Activated naive CD8-positive, alpha-beta T cell treated with anti-CD3 and anti-CD28 coated beads for 36 hours (primary cell): ENCODE results near the gene AFF1. TPM values are rescaled to one million over a fixed set of nuclear protein-coding genes. Genes with fewer than 3 reads are reported as not detected.
"Not testable (repeated sequence)": the region's sequence is repeated elsewhere in the genome, so short reads cannot be mapped to it uniquely, and the experiment has no call there.

Source experiments
- DNase-seq: peaks from one replicate; pipeline ENCODE4 v3.0.0; 2021
- H3K27ac Mint-ChIP-seq: one replicate; pipeline ENCODE4 v1.8.0; 2022; ENCODE audit warnings: mild to moderate bottlenecking, moderate library complexity, mixed read lengths
- H3K27me3 Mint-ChIP-seq: one replicate; pipeline ENCODE4 v1.8.0; 2022; ENCODE audit warnings: mild to moderate bottlenecking, mixed read lengths
- H3K36me3 Mint-ChIP-seq: one replicate; pipeline ENCODE4 v1.8.0; 2021; ENCODE audit warnings: mild to moderate bottlenecking, mixed read lengths
- H3K4me1 Mint-ChIP-seq: one replicate; pipeline ENCODE4 v1.8.0; 2021; ENCODE audit warnings: mixed read lengths
- H3K4me3 Mint-ChIP-seq: one replicate; pipeline ENCODE4 v1.8.0; 2022; ENCODE audit warnings: mild to moderate bottlenecking, moderate library complexity, mixed read lengths
- H3K9me3 Mint-ChIP-seq: one replicate; pipeline ENCODE4 v1.8.0; 2022; ENCODE audit warnings: mixed read lengths
- total RNA-seq, 2 experiments: library from RNA; stranded (reverse); gene quantifications; one replicate each; pipeline ENCODE4 v1.2.3, GENCODE V29; 2021

AFF1 gene
- total RNA-seq, 2 experiments from 2014 or later: 28.7 to 31.5 TPM

DNA sequence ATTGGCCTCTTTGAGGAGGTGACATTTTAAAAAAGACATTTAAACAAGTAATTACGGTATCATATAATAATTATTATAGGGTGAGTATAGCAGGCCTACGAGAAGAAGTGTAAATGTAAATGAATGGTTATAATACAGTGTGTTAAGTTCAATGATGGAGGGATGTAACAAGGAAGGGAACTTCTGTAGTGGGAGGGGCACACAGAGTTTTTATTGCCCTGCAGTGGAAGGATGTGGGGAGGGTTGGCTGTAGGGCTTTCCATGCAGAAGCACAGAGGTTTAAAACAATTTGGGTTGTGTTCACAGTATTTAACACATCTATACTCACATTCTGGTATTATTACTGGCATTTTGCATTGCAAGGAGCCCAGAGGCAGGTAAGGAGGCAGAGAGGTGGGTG lies 41.1 kb downstream of the AFF1 start:
- no peak overlapping the region for H3K4me3 Mint-ChIP-seq
- H3K4me1 Mint-ChIP-seq: peaks cover 42% of the 10 kb centered on the region
- no peaks in the 10 kb centered on the region for H3K27me3 Mint-ChIP-seq
- no peaks in the 10 kb centered on the region for H3K36me3 Mint-ChIP-seq
- no peak overlapping the region for H3K27ac Mint-ChIP-seq
- H3K9me3 Mint-ChIP-seq: no peaks in the 10 kb centered on the region
- no peak for DNase-seq

DNA sequence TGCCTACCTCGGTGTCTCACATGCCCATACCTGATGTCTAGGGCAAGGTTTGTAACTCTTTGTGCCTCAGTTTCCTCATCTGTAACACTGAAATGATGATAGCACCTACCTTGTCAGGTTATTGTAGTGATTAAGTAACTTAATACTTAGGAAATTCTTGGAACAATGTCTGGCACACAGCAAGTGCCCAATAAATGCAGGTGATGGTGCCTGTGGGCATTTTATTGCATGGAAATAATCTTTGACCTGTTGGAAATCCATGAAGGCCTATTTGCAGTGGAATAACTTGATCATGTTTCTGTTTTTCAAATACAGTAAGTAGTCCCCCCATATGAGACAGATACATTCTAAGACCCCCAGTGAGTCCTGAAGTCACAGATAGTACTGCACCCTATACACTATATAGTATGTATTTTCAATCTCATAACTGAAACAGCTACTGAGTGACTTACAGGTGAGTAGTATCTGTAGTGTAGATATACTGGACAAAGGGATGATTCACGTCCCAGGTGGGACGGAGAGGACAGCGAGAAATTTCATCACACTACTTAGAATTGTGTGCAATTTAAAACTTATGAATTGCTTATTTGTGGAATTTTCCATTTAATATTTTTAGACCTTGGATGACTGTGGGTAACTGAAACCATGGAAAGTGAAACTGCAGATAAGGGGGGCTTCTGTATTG lies 42.1 kb downstream of the AFF1 start:
- H3K9me3 Mint-ChIP-seq: no peaks in the 10 kb centered on the region
- H3K27me3 Mint-ChIP-seq: no peaks in the 10 kb centered on the region
- no peak for DNase-seq
- H3K36me3 Mint-ChIP-seq: peaks cover 3% of the 10 kb centered on the region
- H3K4me1 Mint-ChIP-seq: peaks cover 47% of the 10 kb centered on the region
- H3K4me3 Mint-ChIP-seq: no peak overlapping the region
- peak overlapping the region; percentile 79 for H3K27ac Mint-ChIP-seq

DNA sequence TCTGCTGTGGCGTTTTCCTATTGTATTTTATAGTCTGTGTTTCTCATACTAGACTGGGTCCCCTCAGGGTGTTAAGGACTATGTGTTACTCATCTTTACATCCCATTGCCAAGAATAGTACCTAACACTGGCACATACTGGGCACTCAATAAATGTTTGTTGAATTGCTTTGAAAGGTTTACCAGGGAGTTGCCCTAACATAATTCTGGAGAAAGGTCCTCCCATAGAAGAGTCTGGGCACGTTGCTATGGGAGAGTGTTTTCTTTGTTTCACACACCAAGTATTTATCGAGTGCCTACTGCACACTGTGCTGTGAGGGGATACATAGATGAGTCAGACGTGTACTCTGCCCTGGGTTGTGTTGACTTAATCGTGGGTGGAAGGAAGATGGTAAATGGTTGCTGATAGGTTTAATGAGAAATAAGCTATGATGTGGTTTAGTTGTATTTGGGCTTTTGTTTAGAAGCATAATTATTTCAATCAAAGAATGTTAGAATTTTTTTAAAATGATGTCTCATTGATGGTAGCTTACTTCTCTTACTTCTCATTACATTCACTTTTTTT lies 42.9 kb downstream of the AFF1 start:
- Mint-ChIP-seq H3K27ac (peak overlapping the region; percentile 79), H3K36me3 (peaks cover 5% of the 10 kb centered on the region), H3K9me3 (no peaks in the 10 kb centered on the region), H3K4me1 (peaks cover 50% of the 10 kb centered on the region), H3K27me3 (no peaks in the 10 kb centered on the region), H3K4me3 (no peak overlapping the region)
- peak; percentile 25 for DNase-seq

DNA sequence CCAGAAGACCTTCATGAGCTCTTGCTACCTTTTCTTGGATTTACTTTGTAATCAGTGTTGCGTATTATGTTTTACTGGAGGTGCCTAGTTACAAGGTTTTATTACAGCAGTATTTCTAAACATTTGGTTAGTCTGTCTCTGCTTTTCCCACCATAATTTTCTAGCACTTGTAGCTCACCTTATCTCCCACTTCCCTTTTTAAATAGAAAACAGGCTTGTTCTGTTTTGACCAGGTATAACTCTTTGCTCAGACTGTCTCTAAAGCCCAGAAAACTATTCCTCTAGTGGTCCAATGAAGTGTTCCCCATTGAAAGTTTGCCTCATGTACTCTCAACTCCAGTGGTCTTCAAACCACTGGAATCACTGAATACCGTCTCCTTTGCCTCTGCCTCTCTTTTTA lies 43.9 kb downstream of the AFF1 start:
- no peak overlapping the region for H3K4me3 Mint-ChIP-seq
- peaks cover 41% of the 10 kb centered on the region for H3K4me1 Mint-ChIP-seq
- no peak for DNase-seq
- H3K27me3 Mint-ChIP-seq: no peaks in the 10 kb centered on the region
- H3K27ac Mint-ChIP-seq: no peak overlapping the region
- no peaks in the 10 kb centered on the region for H3K9me3 Mint-ChIP-seq
- H3K36me3 Mint-ChIP-seq: peaks cover 5% of the 10 kb centered on the region

- no peak overlapping the region for H3K4me3 Mint-ChIP-seq
- H3K4me1 Mint-ChIP-seq: peaks cover 28% of the 10 kb centered on the region
- no peaks in the 10 kb centered on the region for H3K27me3 Mint-ChIP-seq
- H3K27ac Mint-ChIP-seq: no peak overlapping the region
- DNase-seq: no peak
- no peaks in the 10 kb centered on the region for H3K9me3 Mint-ChIP-seq
- H3K36me3 Mint-ChIP-seq: peaks cover 5% of the 10 kb centered on the region
Observed at GRCh38 chr4:86980230-86980629, 45.4 kb downstream of the AFF1 start.

- Mint-ChIP-seq H3K27me3 (no peaks in the 10 kb centered on the region), H3K4me1 (peaks cover 18% of the 10 kb centered on the region), H3K9me3 (no peaks in the 10 kb centered on the region), H3K36me3 (peaks cover 5% of the 10 kb centered on the region), H3K27ac (no peak overlapping the region), H3K4me3 (no peak overlapping the region)
- no peak for DNase-seq
Observed at GRCh38 chr4:86981789-86982188, 47.0 kb downstream of the AFF1 start.

DNA sequence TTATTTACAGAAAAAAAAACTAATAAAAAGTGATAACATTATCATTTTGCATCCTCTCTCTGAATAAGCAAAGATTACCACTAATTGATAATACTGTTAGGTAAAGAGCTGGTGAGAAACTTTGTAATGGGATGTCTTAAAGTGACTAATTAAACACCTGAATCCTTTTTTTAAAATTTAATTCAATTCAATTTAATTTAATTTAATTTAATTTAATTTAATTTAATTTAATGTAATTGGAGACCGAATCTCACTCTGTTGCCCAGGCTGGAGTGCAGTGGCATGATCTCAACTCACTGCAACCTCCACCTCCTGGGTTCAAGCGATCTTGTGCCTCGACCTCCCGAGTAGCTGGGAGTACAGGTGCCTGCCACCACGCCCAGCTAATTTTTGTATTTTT lies 51.0 kb downstream of the AFF1 start:
- DNase-seq, H3K9me3 Mint-ChIP-seq, H3K4me3 Mint-ChIP-seq, H3K4me1 Mint-ChIP-seq, H3K27me3 Mint-ChIP-seq, H3K27ac Mint-ChIP-seq: not testable (repeated sequence)
- H3K36me3 Mint-ChIP-seq: peaks cover 14% of the 10 kb centered on the region

DNA sequence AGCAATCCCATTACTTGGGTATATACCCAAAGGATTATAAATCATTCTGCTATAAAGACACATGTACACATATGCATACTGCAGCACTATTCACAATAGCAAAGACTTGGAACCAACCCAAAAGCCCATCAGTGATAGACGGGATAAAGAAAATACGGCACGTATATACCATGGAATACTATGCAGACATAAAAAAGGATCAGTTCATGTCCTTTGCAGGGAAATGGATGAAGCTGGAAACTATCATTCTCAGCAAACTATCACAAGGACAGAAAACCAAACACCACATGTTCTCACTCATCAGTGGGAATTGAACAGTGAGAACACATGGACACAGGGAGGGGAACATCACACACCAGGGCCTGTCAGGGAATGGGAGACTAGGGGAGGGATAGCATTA lies 54.8 kb downstream of the AFF1 start:
- not testable (repeated sequence) for H3K27ac Mint-ChIP-seq, H3K4me3 Mint-ChIP-seq, H3K36me3 Mint-ChIP-seq, H3K9me3 Mint-ChIP-seq, DNase-seq, H3K27me3 Mint-ChIP-seq, H3K4me1 Mint-ChIP-seq

DNA sequence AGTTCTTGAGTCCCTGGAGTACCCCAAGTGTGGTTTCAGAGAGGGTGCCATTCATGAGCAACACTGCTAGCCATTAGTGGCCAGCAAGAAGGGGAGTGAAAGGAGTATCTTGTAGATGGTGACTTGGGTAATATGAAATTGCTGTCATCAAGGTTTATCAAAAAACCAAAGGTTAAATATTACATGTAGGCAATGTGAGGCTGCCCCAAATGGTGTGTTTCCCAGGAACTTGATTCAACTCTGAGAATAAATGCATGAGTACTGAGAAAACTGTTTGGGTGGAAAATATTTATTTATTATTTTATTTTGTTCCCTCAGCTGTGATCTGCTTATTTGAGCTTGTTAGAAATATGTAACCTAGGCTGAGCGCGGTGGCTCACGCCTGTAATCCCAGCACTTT lies 55.7 kb downstream of the AFF1 start:
- H3K27ac Mint-ChIP-seq: no peak overlapping the region
- no peaks in the 10 kb centered on the region for H3K27me3 Mint-ChIP-seq
- H3K4me1 Mint-ChIP-seq: peaks cover 2% of the 10 kb centered on the region
- H3K9me3 Mint-ChIP-seq: no peaks in the 10 kb centered on the region
- no peak for DNase-seq
- H3K4me3 Mint-ChIP-seq: no peak overlapping the region
- peaks cover 8% of the 10 kb centered on the region for H3K36me3 Mint-ChIP-seq

GRCh38 chr4:86991994-86992393 lies 57.2 kb downstream of the AFF1 start:
- Mint-ChIP-seq H3K27me3 (no peaks in the 10 kb centered on the region), H3K27ac (no peak overlapping the region), H3K36me3 (peaks cover 8% of the 10 kb centered on the region), H3K4me1 (peaks cover 2% of the 10 kb centered on the region), H3K4me3 (no peak overlapping the region), H3K9me3 (no peaks in the 10 kb centered on the region)
- DNase-seq: no peak

- Mint-ChIP-seq H3K9me3 (no peaks in the 10 kb centered on the region), H3K4me1 (peaks cover 4% of the 10 kb centered on the region), H3K27me3 (no peaks in the 10 kb centered on the region), H3K27ac (no peak overlapping the region), H3K36me3 (peaks cover 2% of the 10 kb centered on the region), H3K4me3 (no peak overlapping the region)
- no peak for DNase-seq
Observed at GRCh38 chr4:86993909-86994681, 59.3 kb downstream of the AFF1 start.

DNA sequence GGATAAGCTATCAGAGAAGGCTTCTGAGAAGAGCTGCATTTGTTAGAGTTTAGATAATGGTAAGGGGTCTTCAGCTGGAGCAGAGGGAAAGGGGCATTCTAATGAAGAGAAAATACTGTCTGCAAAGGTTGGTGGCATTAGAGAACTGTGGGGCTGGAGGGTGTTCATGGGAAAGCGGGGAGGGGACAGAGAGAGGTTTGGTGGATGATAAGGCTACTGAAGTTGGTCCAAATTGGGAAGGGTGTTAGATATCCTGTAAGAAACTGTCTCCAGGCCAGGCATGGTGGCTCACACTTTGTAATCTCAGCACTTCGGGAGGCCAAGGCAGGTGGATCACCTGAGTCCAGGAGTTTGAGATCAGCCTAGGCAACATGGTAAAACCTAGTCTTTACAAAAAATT lies 59.9 kb downstream of the AFF1 start:
- no peak overlapping the region for H3K27ac Mint-ChIP-seq

DNA sequence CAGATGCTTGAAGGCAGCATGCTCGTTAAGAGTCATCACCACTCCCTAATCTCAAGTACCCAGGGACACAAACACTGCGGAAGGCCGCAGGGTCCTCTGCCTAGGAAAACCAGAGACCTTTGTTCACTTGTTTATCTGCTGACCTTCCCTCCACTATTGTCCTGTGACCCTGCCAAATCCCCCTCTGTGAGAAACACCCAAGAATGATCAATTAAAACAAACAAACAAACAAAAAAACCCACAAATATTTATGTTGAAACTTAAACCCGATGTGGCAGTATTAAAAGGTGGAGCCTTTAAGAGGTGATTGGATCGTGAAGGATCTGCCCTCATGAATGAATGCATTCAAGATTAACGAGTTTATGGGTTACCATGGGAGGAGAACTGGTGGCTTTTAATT lies 61.7 kb downstream of the AFF1 start:
- not testable (repeated sequence) for DNase-seq, H3K27me3 Mint-ChIP-seq, H3K27ac Mint-ChIP-seq, H3K4me3 Mint-ChIP-seq, H3K36me3 Mint-ChIP-seq, H3K9me3 Mint-ChIP-seq
- H3K4me1 Mint-ChIP-seq: peaks cover 12% of the 10 kb centered on the region

More for the DNA sequence above, 59.9 kb downstream of the AFF1 start:
- H3K4me1 Mint-ChIP-seq: peaks cover 6% of the 10 kb centered on the region
- H3K27me3 Mint-ChIP-seq: no peaks in the 10 kb centered on the region
- DNase-seq: no peak
- H3K9me3 Mint-ChIP-seq: no peaks in the 10 kb centered on the region
- no peaks in the 10 kb centered on the region for H3K36me3 Mint-ChIP-seq
- no peak overlapping the region for H3K4me3 Mint-ChIP-seq

DNA sequence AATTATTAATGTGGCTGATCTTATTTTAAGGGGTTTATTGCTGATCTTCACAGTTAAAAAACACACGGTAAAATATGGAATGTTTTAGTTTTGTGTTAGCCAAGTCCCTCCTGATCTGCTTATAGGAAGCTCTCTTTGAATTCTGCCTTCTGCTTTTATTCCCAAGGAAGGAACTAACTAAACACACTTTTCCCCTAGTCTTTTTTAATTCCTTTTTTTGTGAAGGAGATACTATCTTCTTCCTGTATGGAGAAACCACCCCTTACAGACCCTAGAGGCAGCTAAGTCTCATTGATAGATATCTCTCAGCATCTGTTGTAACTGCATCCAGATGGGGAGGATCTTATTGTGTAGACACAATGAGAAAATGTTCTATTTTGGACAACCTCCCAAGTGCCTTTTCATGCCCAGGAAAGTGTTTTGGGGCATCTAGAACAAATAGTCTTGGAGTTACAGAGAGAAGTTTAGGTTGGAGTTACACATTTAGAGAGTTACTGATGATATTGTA lies 64.4 kb downstream of the AFF1 start:
- Mint-ChIP-seq H3K27me3 (no peaks in the 10 kb centered on the region), H3K36me3 (no peaks in the 10 kb centered on the region), H3K4me3 (no peak overlapping the region), H3K9me3 (no peaks in the 10 kb centered on the region), H3K27ac (no peak overlapping the region), H3K4me1 (peaks cover 10% of the 10 kb centered on the region)
- DNase-seq: no peak

GRCh38 chr4:87002682-87003043 lies 67.9 kb downstream of the AFF1 start:
- no peaks in the 10 kb centered on the region for H3K9me3 Mint-ChIP-seq
- H3K27ac Mint-ChIP-seq: no peak overlapping the region
- H3K36me3 Mint-ChIP-seq: no peaks in the 10 kb centered on the region
- H3K4me3 Mint-ChIP-seq: no peak overlapping the region
- DNase-seq: no peak
- no peaks in the 10 kb centered on the region for H3K27me3 Mint-ChIP-seq
- H3K4me1 Mint-ChIP-seq: peaks cover 25% of the 10 kb centered on the region
